ENCODE data around the gene SARM1.

DNA sequence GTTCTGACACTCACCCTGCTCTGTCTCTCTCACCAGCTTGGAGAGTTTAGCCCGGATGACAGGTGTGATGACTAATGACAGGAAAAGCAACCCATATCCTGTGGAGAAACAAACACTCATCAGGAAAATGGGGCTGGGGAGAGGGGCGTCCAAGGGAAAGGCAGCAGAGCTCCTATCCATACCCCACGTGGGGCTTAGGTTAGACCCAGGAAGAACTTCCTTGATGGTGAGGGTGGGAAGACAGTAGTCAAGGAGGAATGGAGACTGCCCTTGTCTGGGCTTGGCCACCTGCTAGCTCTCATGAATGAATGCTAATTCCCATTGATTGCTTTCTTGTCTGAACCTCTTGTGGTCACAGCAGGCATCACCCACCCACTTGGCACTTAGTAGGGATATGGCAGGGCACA, 30.7 kb downstream of the SARM1 start:
- TF ChIP-seq, protein P1, sequence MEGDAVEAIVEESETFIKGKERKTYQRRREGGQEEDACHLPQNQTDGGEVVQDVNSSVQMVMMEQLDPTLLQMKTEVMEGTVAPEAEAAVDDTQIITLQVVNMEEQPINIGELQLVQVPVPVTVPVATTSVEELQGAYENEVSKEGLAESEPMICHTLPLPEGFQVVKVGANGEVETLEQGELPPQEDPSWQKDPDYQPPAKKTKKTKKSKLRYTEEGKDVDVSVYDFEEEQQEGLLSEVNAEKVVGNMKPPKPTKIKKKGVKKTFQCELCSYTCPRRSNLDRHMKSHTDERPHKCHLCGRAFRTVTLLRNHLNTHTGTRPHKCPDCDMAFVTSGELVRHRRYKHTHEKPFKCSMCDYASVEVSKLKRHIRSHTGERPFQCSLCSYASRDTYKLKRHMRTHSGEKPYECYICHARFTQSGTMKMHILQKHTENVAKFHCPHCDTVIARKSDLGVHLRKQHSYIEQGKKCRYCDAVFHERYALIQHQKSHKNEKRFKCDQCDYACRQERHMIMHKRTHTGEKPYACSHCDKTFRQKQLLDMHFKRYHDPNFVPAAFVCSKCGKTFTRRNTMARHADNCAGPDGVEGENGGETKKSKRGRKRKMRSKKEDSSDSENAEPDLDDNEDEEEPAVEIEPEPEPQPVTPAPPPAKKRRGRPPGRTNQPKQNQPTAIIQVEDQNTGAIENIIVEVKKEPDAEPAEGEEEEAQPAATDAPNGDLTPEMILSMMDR (IDR thresholded peaks at IDR 0.05; ENCODE audit: poor library complexity): no peak
- TF ChIP-seq EZH2 (IDR thresholded peaks at IDR 0.05; ENCODE audit: borderline replicate concordance): no peak
- TF ChIP-seq EZH2phosphoT487 (IDR thresholded peaks at IDR 0.05; ENCODE audit: low read depth, severe bottlenecking, unreplicated experiment): no peak
